K562 (cell line): Measurements from ENCODE around the gene EYA4. TPM values are rescaled to one million over a fixed set of nuclear protein-coding genes. Genes with fewer than 3 reads are reported as not detected.

Experiments used
- ATAC-seq: fragments of 200-7000 bp; cut with Tn5 transposase; 3 replicates; pipeline ENCODE4 v1.9.1; 2020; ENCODE audit warnings: moderate library complexity
- BruUV-seq: library from RNA; stranded (reverse); fragments of 400-500 nt; replicated peaks from 2 replicates; lab custom pipeline; 2021; lab: Mats Ljungman, UMichigan
- CTCF ChIA-PET: fragments of 300-600 bp; formaldehyde crosslinking; extraction: SDS; loops from one replicate; lab custom pipeline; 2021; ENCODE audit warnings: low intra/inter-chr PET ratio; lab: Yijun Ruan, JAX
- POLR2A ChIA-PET: fragments of 300-600, 350-650 bp; sonication (Branson Sonifier 250); formaldehyde crosslinking; extraction: SDS; loops from one replicate; lab custom pipeline; 2021; ENCODE audit warnings: antibody characterized with exemption, inconsistent platforms; lab: Yijun Ruan, JAX
- DNase-seq, 4 experiments: peaks; one replicate each; pipeline versions ENCODE4 v3.0.0 to v3.0.0-alpha.2; 2011 to 2018; ENCODE audit warnings: low spot score in 3 of 4, mixed read lengths in 3 of 4; ENCODE audit errors: extremely low read depth in 1 of 4
- FAIRE-seq: peaks from 2 replicates; lab custom pipeline; 2011; peaks lifted over from hg19 to GRCh38; lab: Jason Lieb, UNC
- H2AFZ ChIP-seq: 2 replicates; pipeline ENCODE4 v1.6.0; 2011; ENCODE audit warnings: low read depth, low read length, control low read depth, inconsistent platforms
- H3K27ac ChIP-seq: fragments of 200-600 bp; 3 replicates; pipeline ENCODE4 v1.8.0; 2011; ENCODE audit warnings: low read depth, mild to moderate bottlenecking, control low read depth, inconsistent platforms, low read length, moderate library complexity, mixed read lengths; ENCODE audit errors: extremely low read depth
- H3K27me3 ChIP-seq, 2 experiments: fragments of 300-600 bp in 1 of 2; 2 replicates in 1 of 2; 3 replicates in 1 of 2; pipeline versions ENCODE4 v1.6.0 to v1.8.0; 2011; ENCODE audit warnings: inconsistent platforms in 2 of 2, low read length in 2 of 2, mild to moderate bottlenecking in 1 of 2, mixed read lengths in 1 of 2, moderate library complexity in 1 of 2; ENCODE audit not compliant: control insufficient read depth in 2 of 2, insufficient read depth in 2 of 2
- H3K36me3 ChIP-seq: fragments of 300-600 bp; 3 replicates; pipeline ENCODE4 v1.8.0; 2011; ENCODE audit warnings: mild to moderate bottlenecking, low read length, inconsistent platforms; ENCODE audit not compliant: control insufficient read depth, insufficient read depth
- H3K4me1 ChIP-seq, 2 experiments: fragments of 200-600 bp in 1 of 2; replicated peaks in 1 of 2; 2 replicates in 1 of 2; 3 replicates in 1 of 2; pipeline versions ENCODE4 v1.5.1 to v1.8.0; 2011; ENCODE audit warnings: inconsistent platforms in 2 of 2, low read length in 2 of 2, mild to moderate bottlenecking in 1 of 2, mixed read lengths in 1 of 2, moderate library complexity in 1 of 2; ENCODE audit not compliant: control insufficient read depth in 2 of 2, insufficient read depth in 2 of 2
- H3K4me2 ChIP-seq: 2 replicates; pipeline ENCODE4 v1.6.1; 2011; ENCODE audit warnings: low read length, control low read depth, inconsistent platforms, mixed read lengths; ENCODE audit not compliant: insufficient read depth
- H3K4me3 ChIP-seq: fragments of 200-600 bp; sonication (generic), shearing (Covaris generic); 2 replicates; pipeline ENCODE4 v1.5.1; 2016; ENCODE audit warnings: control low read depth, inconsistent platforms
- H3K79me2 ChIP-seq: fragments of 200-600 bp; 3 replicates; pipeline ENCODE4 v1.8.0; 2011; ENCODE audit warnings: low read length, inconsistent platforms; ENCODE audit not compliant: control insufficient read depth, insufficient read depth
- H3K9ac ChIP-seq, 2 experiments: 2 replicates each; pipeline versions ENCODE4 v1.6.0 to v1.6.1; 2011; ENCODE audit warnings: low read depth in 2 of 2, low read length in 2 of 2, control low read depth in 1 of 2, inconsistent platforms in 1 of 2, mild to moderate bottlenecking in 1 of 2, mixed read lengths in 1 of 2; ENCODE audit not compliant: insufficient read depth in 1 of 2
- H3K9me1 ChIP-seq: one replicate; pipeline ENCODE4 v1.6.0; 2011; ENCODE audit warnings: inconsistent platforms, mild to moderate bottlenecking, low read length, moderate library complexity; ENCODE audit not compliant: control insufficient read depth, insufficient read depth
- H3K9me3 ChIP-seq: replicated peaks from 2 replicates; pipeline ENCODE4 v1.5.1; 2011; ENCODE audit warnings: low read depth, low read length, inconsistent platforms; ENCODE audit not compliant: control insufficient read depth, insufficient read depth
- H4K20me1 ChIP-seq: replicated peaks from 2 replicates; pipeline ENCODE4 v1.6.1; 2011; ENCODE audit warnings: low read length, inconsistent platforms, mixed read lengths; ENCODE audit not compliant: control insufficient read depth, insufficient read depth
- DEAF1 ChIP-seq: fragments of 450-650 bp; formaldehyde crosslinking; IDR thresholded peaks from 2 replicates; pipeline ENCODE4 v1.4.0; 2020; ENCODE audit warnings: mild to moderate bottlenecking, moderate library complexity
- ESRRA ChIP-seq: fragments of 450-650 bp; IDR thresholded peaks from 2 replicates; pipeline ENCODE4 v1.6.1; 2014; ENCODE audit warnings: low read depth, mild to moderate bottlenecking, moderate library complexity, borderline replicate concordance
- PTBP1 ChIP-seq: fragments of 200-400 bp; formaldehyde crosslinking; IDR thresholded peaks from 2 replicates; pipeline ENCODE4 v1.6.1; 2017; ENCODE audit warnings: low read depth, low read length
- PTTG1 ChIP-seq: fragments of 450-650 bp; IDR thresholded peaks from 2 replicates; pipeline ENCODE4 v1.6.1; 2016; ENCODE audit warnings: low read depth, mild to moderate bottlenecking, missing genetic modification characterization, missing compliant biosample characterization
- SETDB1 ChIP-seq: IDR thresholded peaks from one replicate; pipeline ENCODE4 v1.6.1; 2012; ENCODE audit warnings: low read length, control low read depth, inconsistent platforms
- SNRNP70 ChIP-seq: fragments of 200-400 bp; formaldehyde crosslinking; optimal IDR thresholded peaks from 2 replicates; pipeline ENCODE3; 2017; ENCODE audit warnings: low read depth, low read length
- SREBF1 ChIP-seq: fragments of 150-350 bp; IDR thresholded peaks from 2 replicates; pipeline ENCODE4 v1.6.1; 2014; ENCODE audit warnings: antibody characterized with exemption, low read depth, low read length, borderline replicate concordance
- TAL1 ChIP-seq: fragments of 450-650 bp; IDR thresholded peaks from 2 replicates; pipeline ENCODE4 v1.6.1; 2016; ENCODE audit warnings: mild to moderate bottlenecking
- TFAP4 ChIP-seq: sonication (generic); formaldehyde crosslinking; IDR thresholded peaks from 2 replicates; pipeline ENCODE4 v1.8.0; 2022; ENCODE audit warnings: missing genetic modification reagents, mild to moderate bottlenecking, moderate library complexity, borderline replicate concordance
- TGIF2 ChIP-seq: sonication (generic); formaldehyde crosslinking; IDR thresholded peaks from 2 replicates; pipeline ENCODE4 v1.8.1; 2022; ENCODE audit warnings: mild to moderate bottlenecking, missing genetic modification reagents, moderate library complexity
- in situ Hi-C: fragments of 300-500 bp; cut with MboI; formaldehyde crosslinking; loops from 4 replicates; pipeline ENCODE4 v1.15.0; 2018; ENCODE audit warnings: inconsistent platforms, mixed read lengths
- intact Hi-C: fragments of 100-400 bp; cut with micrococcal nuclease; formaldehyde crosslinking; loops from 2 replicates; pipeline ENCODE4 v1.14.2; 2022
- polyA plus RNA-seq, 8 experiments: library from polyadenylated mRNA; depleted of rRNA in 4 of 8; stranded (reverse) in 5 of 8; unstranded in 3 of 8; fragments of >200 nt; fragmentation: Nextera tagmentation in 2 of 8; fragmentation: Illumina TruSeq in 1 of 8; extraction: Ambion mirVana in 2 of 8; extraction: Trizol in 1 of 8; gene quantifications; 2 replicates each; pipeline versions ENCODE4 v1.2.1 to v1.2.3, GENCODE V29; 2011 to 2014; ENCODE audit warnings: inconsistent platforms in 1 of 8, missing spikeins in 1 of 8
- total RNA-seq, 7 experiments: library from RNA; depleted of rRNA in 6 of 7; stranded (reverse); fragments of >200 nt in 6 of 7; fragmentation: Illumina TruSeq in 2 of 7; extraction: Trizol in 2 of 7; gene quantifications; 2 replicates each; pipeline versions ENCODE4 v1.2.1 to v1.2.3, GENCODE V29; 2011 to 2021; ENCODE audit warnings: low replicate concordance in 1 of 7

The EYA4 gene
- total and polyA plus RNA-seq, 9 of the 15 experiments (the other 6 are each of a cell fraction or from before 2014, with no cell fraction given): 0.03 to 0.04 TPM; not detected in 7

- TF ChIP-seq DEAF1 (no peak), ESRRA (no peak), TFAP4 (CRISPR knock-in tag) (no peak), SETDB1 (no peak), PTBP1 (no peak), TGIF2 (CRISPR knock-in tag) (no peak), SREBF1 (no peak), TAL1 (no peak)
- TF ChIP-seq, all 486 proteins: peak for 0
These were observed 205.6 kb downstream of the EYA4 start (continued) for GRCh38 chr6:133446789-133447188.

DNA sequence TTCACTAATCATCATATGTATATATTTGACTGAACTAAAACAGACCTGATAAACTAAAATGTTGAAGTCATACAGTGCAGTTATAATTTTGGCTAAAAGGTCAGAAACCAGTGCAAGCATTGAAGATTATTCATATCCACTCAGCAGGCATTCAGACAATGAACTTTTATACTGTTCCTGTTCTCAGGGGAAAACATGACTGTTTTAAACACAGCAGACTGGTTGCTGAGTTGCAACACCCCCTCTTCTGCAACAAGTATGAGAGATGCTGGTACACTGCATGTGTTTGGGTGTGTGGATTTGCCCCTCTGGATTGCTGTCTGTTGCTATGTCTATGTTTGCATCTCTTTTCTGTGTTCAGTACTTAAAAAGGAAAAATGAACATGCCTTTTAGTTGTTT, 206.8 kb downstream of the EYA4 start:
- TF ChIP-seq SNRNP70 (no peak), PTTG1 (tag) (no peak)
- in situ Hi-C loops: no loop called here
- CTCF ChIA-PET: no interaction called here

More for the DNA sequence above, 206.8 kb downstream of the EYA4 start:
- FAIRE-seq (no peak), ATAC-seq (no peak), DNase-seq (no peak)
- Histone ChIP-seq H3K4me3 (no peak overlapping the region), H3K9me3 (peaks cover 2% of the 10 kb centered on the region; the same call in 1 of the 2 replicates), H3K4me2 (no peak overlapping the region), H3K36me3 (no peaks in the 10 kb centered on the region), H3K9me1 (no peaks in the 10 kb centered on the region), H3K27me3 (no peaks in the 10 kb centered on the region), H3K9ac (no peak overlapping the region), H3K4me1 (no peaks in the 10 kb centered on the region), H2AFZ (no peak overlapping the region), H4K20me1 (no peaks in the 10 kb centered on the region), H3K27ac (no peak overlapping the region), H3K79me2 (no peaks in the 10 kb centered on the region)
- intact Hi-C loops: no loop called here
- POLR2A ChIA-PET: no interaction called here
- BruUV-seq: no TSS peak
